Memory B cell (primary cell): ENCODE results near the gene LRRC58.
"Not testable (repeated sequence)": the region's sequence is repeated elsewhere in the genome, so short reads cannot be mapped to it uniquely, and the experiment has no call there.

Experiments
- ATAC-seq: fragments of 150-1000 bp; cut with Tn5 transposase; 2 replicates; pipeline ENCODE4 v1.10.0; 2021; ENCODE audit warnings: low read depth, mild to moderate bottlenecking, moderate library complexity
- DNase-seq, 2 donors: peaks; one replicate each; pipeline ENCODE4 v3.0.0; 2022; ENCODE audit warnings: low spot score in 2 of 2
- H3K27ac Mint-ChIP-seq: one replicate; pipeline ENCODE4 v1.8.0; 2022; ENCODE audit warnings: mild to moderate bottlenecking, moderate library complexity, mixed read lengths
- H3K27me3 Mint-ChIP-seq: one replicate; pipeline ENCODE4 v1.8.0; 2022; ENCODE audit warnings: mixed read lengths
- H3K36me3 Mint-ChIP-seq: one replicate; pipeline ENCODE4 v1.8.0; 2022; ENCODE audit warnings: mild to moderate bottlenecking, mixed read lengths
- H3K4me1 Mint-ChIP-seq: one replicate; pipeline ENCODE4 v1.8.0; 2022; ENCODE audit warnings: mixed read lengths
- H3K4me3 Mint-ChIP-seq: one replicate; pipeline ENCODE4 v1.8.0; 2022; ENCODE audit warnings: mild to moderate bottlenecking, moderate library complexity, mixed read lengths
- H3K9me3 Mint-ChIP-seq: one replicate; pipeline ENCODE4 v1.8.0; 2022; ENCODE audit warnings: mixed read lengths

LRRC58 gene

GRCh38 chr3:120323761-120324160, 25.4 kb downstream of the LRRC58 start:
- H3K4me1 Mint-ChIP-seq, H3K27me3 Mint-ChIP-seq, H3K4me3 Mint-ChIP-seq, H3K9me3 Mint-ChIP-seq, DNase-seq, ATAC-seq, H3K27ac Mint-ChIP-seq: not testable (repeated sequence)
- peaks cover 20% of the 10 kb centered on the region for H3K36me3 Mint-ChIP-seq

GRCh38 chr3:120311863-120312794, 37.0 kb downstream of the LRRC58 start:
- Mint-ChIP-seq H3K4me3 (no peak overlapping the region), H3K27ac (no peak overlapping the region), H3K27me3 (no peaks in the 10 kb centered on the region), H3K9me3 (peaks cover 10% of the 10 kb centered on the region), H3K36me3 (peaks cover 22% of the 10 kb centered on the region), H3K4me1 (no peaks in the 10 kb centered on the region)
- ATAC-seq (no peak), DNase-seq (no peak)

GRCh38 chr3:120306519-120307455, 42.4 kb downstream of the LRRC58 start:
- ATAC-seq (no peak), DNase-seq (no peak)
- H3K27me3 Mint-ChIP-seq = no peaks in the 10 kb centered on the region
- no peaks in the 10 kb centered on the region for H3K4me1 Mint-ChIP-seq
- H3K27ac Mint-ChIP-seq = no peak overlapping the region
- H3K36me3 Mint-ChIP-seq = no peaks in the 10 kb centered on the region
- H3K9me3 Mint-ChIP-seq = no peaks in the 10 kb centered on the region
- no peak overlapping the region for H3K4me3 Mint-ChIP-seq

- Mint-ChIP-seq H3K4me1 (no peaks in the 10 kb centered on the region), H3K9me3 (no peaks in the 10 kb centered on the region), H3K27ac (no peak overlapping the region), H3K4me3 (no peak overlapping the region), H3K36me3 (no peaks in the 10 kb centered on the region), H3K27me3 (no peaks in the 10 kb centered on the region)
- no peak for ATAC-seq
- no peak for DNase-seq
Measured at GRCh38 chr3:120304616-120305015, 44.5 kb downstream of the LRRC58 start.

GRCh38 chr3:120302361-120302760, 46.8 kb downstream of the LRRC58 start:
- ATAC-seq (no peak), DNase-seq (no peak)
- Mint-ChIP-seq H3K9me3 (no peaks in the 10 kb centered on the region), H3K27ac (no peak overlapping the region), H3K4me3 (no peak overlapping the region), H3K27me3 (no peaks in the 10 kb centered on the region), H3K36me3 (no peaks in the 10 kb centered on the region), H3K4me1 (no peaks in the 10 kb centered on the region)

- no peak for DNase-seq
- no peaks in the 10 kb centered on the region for H3K27me3 Mint-ChIP-seq
- no peak for ATAC-seq
- no peak overlapping the region for H3K27ac Mint-ChIP-seq
- no peaks in the 10 kb centered on the region for H3K36me3 Mint-ChIP-seq
- H3K4me1 Mint-ChIP-seq = no peaks in the 10 kb centered on the region
- H3K4me3 Mint-ChIP-seq = no peak overlapping the region
- H3K9me3 Mint-ChIP-seq = no peaks in the 10 kb centered on the region
Measured at GRCh38 chr3:120300971-120301370, 48.2 kb downstream of the LRRC58 start.

- no peaks in the 10 kb centered on the region for H3K9me3 Mint-ChIP-seq
- no peaks in the 10 kb centered on the region for H3K27me3 Mint-ChIP-seq
- no peak overlapping the region for H3K4me3 Mint-ChIP-seq
- no peak overlapping the region for H3K27ac Mint-ChIP-seq
- DNase-seq (no peak), ATAC-seq (no peak)
- H3K36me3 Mint-ChIP-seq = no peaks in the 10 kb centered on the region
- no peaks in the 10 kb centered on the region for H3K4me1 Mint-ChIP-seq
Measured at GRCh38 chr3:120299403-120299802, 49.8 kb downstream of the LRRC58 start.

GRCh38 chr3:120298996-120299395, 50.2 kb downstream of the LRRC58 start:
- Mint-ChIP-seq H3K27me3 (no peaks in the 10 kb centered on the region), H3K4me1 (no peaks in the 10 kb centered on the region), H3K27ac (no peak overlapping the region), H3K4me3 (no peak overlapping the region), H3K9me3 (peaks cover 2% of the 10 kb centered on the region), H3K36me3 (peaks cover 2% of the 10 kb centered on the region)
- DNase-seq (no peak), ATAC-seq (no peak)

GRCh38 chr3:120291552-120291951, 57.6 kb downstream of the LRRC58 start:
- H3K27ac Mint-ChIP-seq, H3K4me1 Mint-ChIP-seq, DNase-seq, H3K36me3 Mint-ChIP-seq, H3K4me3 Mint-ChIP-seq, H3K9me3 Mint-ChIP-seq, H3K27me3 Mint-ChIP-seq, ATAC-seq: not testable (repeated sequence)

- ATAC-seq (no peak), DNase-seq (no peak)
- Mint-ChIP-seq H3K36me3 (peaks cover 3% of the 10 kb centered on the region), H3K4me1 (peaks cover 2% of the 10 kb centered on the region), H3K27me3 (peaks cover 15% of the 10 kb centered on the region), H3K27ac (no peak overlapping the region), H3K4me3 (no peak overlapping the region), H3K9me3 (peaks cover 5% of the 10 kb centered on the region)
Measured at GRCh38 chr3:120289636-120290035, 59.5 kb downstream of the LRRC58 start.

- Mint-ChIP-seq H3K36me3 (no peaks in the 10 kb centered on the region), H3K9me3 (no peaks in the 10 kb centered on the region), H3K4me3 (no peak overlapping the region), H3K4me1 (peaks cover 2% of the 10 kb centered on the region), H3K27me3 (peaks cover 21% of the 10 kb centered on the region), H3K27ac (no peak overlapping the region)
- DNase-seq (no peak), ATAC-seq (no peak)
Measured at GRCh38 chr3:120286465-120286864, 62.7 kb downstream of the LRRC58 start.

- no peak overlapping the region for H3K27ac Mint-ChIP-seq
- H3K9me3 Mint-ChIP-seq = no peaks in the 10 kb centered on the region
- no peak for DNase-seq
- peaks cover 28% of the 10 kb centered on the region for H3K27me3 Mint-ChIP-seq
- no peaks in the 10 kb centered on the region for H3K36me3 Mint-ChIP-seq
- ATAC-seq = no peak
- peaks cover 2% of the 10 kb centered on the region for H3K4me1 Mint-ChIP-seq
- no peak overlapping the region for H3K4me3 Mint-ChIP-seq
Measured at GRCh38 chr3:120285508-120285841, 63.7 kb downstream of the LRRC58 start.

- peaks cover 2% of the 10 kb centered on the region for H3K4me1 Mint-ChIP-seq
- ATAC-seq (no peak), DNase-seq (no peak)
- no peaks in the 10 kb centered on the region for H3K9me3 Mint-ChIP-seq
- peak within 1 kb of the TSS; percentile 15 for H3K4me3 Mint-ChIP-seq
- H3K36me3 Mint-ChIP-seq = no peaks in the 10 kb centered on the region
- no peak within 1 kb of the TSS for H3K27ac Mint-ChIP-seq
- H3K27me3 Mint-ChIP-seq = peaks cover 28% of the 10 kb centered on the region
Measured at GRCh38 chr3:120284747-120285507, 64.2 kb downstream of the LRRC58 start, which contains the start of gene GPR156. Gene GPR156 (minus strand): TSS chr3:120285222. CDS start chr3:120244098, 41,124 bp downstream.
